Fibroblast of the aortic adventitia (primary cell): Measurements from ENCODE around the gene SLC5A10. TPM values are rescaled to one million over a fixed set of nuclear protein-coding genes. Genes with fewer than 3 reads are reported as not detected.

Source experiments
- DNase-seq: peaks from one replicate; pipeline ENCODE4 v3.0.0-alpha.2; 2010; ENCODE audit warnings: low read depth
- H3K4me3 ChIP-seq: 2 replicates; pipeline ENCODE4 v1.5.1; 2011; ENCODE audit warnings: low read depth, mild to moderate bottlenecking, control low read depth, low read length, moderate library complexity
- CTCF ChIP-seq: IDR thresholded peaks from 2 replicates; pipeline ENCODE4 v1.5.1; 2011; ENCODE audit warnings: mild to moderate bottlenecking, low read length, control low read depth, inconsistent platforms; ENCODE audit not compliant: insufficient read depth
- total RNA-seq: library from RNA; depleted of rRNA; stranded (reverse); fragments of >200 nt; gene quantifications from 2 replicates; pipeline ENCODE4 v1.2.3, GENCODE V29; 2012; ENCODE audit warnings: low replicate concordance

The SLC5A10 gene
- total RNA-seq, 1 donor = not detected

- no peak for DNase-seq
- no peak overlapping the region for H3K4me3 ChIP-seq
- no peak for TF ChIP-seq CTCF
Measured at GRCh38 chr17:18995220-18995619, 43.3 kb downstream of the SLC5A10 start.

GRCh38 chr17:18996458-18996857 lies 44.5 kb downstream of the SLC5A10 start:
- no peak for TF ChIP-seq CTCF
- H3K4me3 ChIP-seq = no peak overlapping the region
- no peak for DNase-seq

GRCh38 chr17:18997650-18998196 lies 45.8 kb downstream of the SLC5A10 start:
- no peak for DNase-seq
- no peak for TF ChIP-seq CTCF
- no peak overlapping the region for H3K4me3 ChIP-seq

- DNase-seq = no peak
- no peak for TF ChIP-seq CTCF
Measured at GRCh38 chr17:18999394-18999793, 47.4 kb downstream of the SLC5A10 start.

GRCh38 chr17:18999911-19000310 lies 47.9 kb downstream of the SLC5A10 start:
- no peak overlapping the region for H3K4me3 ChIP-seq
- DNase-seq = no peak
- no peak for TF ChIP-seq CTCF

More at GRCh38 chr17:18999394-18999793, 47.4 kb downstream of the SLC5A10 start:
- H3K4me3 ChIP-seq = no peak overlapping the region

- DNase-seq = peak; percentile 52
- H3K4me3 ChIP-seq = peak overlapping the region; percentile 13
- TF ChIP-seq CTCF = no peak
Measured at GRCh38 chr17:19000531-19001325, 48.8 kb downstream of the SLC5A10 start.
